GM21515 (cell line): Measurements from ENCODE around the gene RHOT1.
"Not testable (repeated sequence)": the region's sequence is repeated elsewhere in the genome, so short reads cannot be mapped to it uniquely, and the experiment has no call there.

Source experiments
- ATAC-seq: cut with Tn5 transposase; IDR thresholded peaks from one replicate; pipeline ENCODE4 v1.9.1; 2021; ENCODE audit not compliant: unreplicated experiment

RHOT1 gene

DNA sequence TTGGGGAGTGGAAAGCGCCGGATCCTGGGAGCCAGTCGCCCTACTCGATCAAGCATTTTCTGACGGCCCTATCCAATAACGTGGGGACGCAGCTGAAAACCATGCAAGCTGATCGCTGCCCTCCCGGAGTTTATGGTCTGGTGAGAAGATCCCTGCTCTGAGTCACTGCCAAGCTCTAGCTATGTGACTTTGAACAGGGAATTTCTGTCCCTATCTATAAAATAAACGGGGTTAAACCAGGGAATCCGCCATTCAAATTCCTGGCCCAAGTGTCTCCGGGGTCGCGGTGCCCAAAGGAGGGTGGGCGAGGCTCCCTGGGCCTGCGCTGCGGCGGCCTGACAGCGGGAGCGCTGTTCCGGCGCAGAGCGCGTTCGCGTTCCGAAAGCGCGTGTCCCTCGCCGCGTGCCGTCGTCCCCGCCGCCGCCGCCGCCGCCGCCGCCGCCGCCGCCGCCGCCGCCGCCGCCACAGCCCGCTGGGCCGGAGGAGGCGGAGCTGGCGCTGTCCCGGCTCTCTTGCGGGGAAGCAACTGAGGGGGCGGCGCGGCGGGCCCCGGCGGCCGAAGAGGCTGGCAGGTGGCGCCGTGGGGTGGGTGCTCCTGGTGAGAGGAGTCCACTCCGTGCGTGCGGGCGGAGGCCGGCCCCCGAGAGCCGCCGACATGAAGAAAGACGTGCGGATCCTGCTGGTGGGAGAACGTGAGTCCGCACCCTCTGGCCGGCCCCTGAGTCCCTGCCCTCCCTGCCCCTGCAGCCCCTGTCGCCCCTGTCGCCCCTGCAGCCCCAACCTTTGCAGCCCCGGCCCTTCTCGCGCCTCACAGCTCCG, at the start of gene RHOT1:
RHOT1 (plus strand) TSS at position 465 of the 819 bp plus-strand sequence; CDS start at position 656, 191 bp downstream.
- ATAC-seq = peak; percentile 71

DNA sequence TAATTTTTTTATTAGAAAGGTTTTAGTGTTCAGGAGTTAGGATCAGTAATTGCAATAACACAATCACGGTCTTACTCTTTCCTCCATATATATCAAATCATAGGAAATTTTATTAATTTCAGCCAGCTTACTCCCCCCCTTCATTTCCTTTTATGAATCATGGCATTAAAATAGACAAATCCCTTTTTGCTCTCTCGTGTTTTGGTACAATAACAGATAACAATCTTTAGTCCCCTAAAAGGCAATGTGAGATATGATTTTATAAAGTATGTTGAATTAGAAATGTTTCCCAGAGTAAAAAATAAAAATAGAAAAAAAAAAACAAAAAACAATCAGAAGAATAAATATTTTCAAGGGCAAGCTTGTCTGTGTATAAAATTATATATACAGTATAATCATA, 42.6 kb upstream of the RHOT1 start:
- no peak for ATAC-seq

DNA sequence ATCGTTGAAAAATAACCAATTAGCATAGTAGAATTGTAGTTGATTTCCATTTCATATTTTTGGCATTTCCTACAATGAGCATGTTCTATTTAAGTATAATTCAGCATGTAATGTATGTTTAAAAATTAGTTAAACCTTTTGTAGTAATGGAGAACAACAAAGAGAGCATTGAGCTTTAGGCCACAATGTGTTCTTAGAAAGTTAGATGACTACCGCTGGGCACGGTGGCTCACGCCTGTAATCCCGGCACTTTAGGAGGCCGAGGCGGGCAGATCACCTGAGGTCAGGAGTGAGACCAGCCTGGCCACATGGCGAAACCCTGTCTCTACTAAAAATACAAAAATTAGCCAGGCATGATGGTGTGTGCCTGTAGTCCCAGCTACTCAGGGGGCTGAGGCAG, 42.0 kb upstream of the RHOT1 start:
- ATAC-seq = not testable (repeated sequence)

DNA sequence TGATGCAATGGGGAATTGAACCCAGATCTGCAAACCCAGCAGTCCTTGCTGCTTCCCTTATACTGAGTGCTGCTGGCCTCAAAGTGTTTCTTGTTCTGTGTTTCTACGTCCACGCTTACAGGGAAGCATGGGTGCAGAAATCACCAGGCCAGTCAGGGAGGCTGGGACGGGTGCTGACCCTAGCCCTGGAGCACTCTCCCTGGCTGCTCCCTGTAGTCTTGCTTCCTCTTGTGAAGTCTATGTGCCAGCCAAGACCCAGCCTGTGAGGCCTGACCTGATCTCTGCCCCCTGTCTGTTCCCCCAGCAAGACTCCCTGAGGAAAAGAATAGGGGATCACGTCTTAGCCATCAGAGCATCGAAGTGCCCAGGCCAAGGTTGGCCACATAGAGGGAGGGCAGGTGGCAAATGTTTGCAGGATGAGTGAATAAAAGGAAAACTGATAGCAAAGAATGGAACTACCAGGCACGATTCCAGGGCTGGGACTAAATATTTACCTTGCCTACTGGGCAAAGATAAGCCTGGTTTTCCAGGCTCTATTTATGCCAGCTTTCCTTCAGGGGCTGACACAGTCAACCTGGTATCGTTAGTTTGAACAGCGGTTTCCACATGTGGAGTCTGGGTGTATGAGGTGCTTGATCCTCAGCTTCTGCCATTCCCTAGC, 41.2 kb upstream of the RHOT1 start:
- no peak for ATAC-seq

DNA sequence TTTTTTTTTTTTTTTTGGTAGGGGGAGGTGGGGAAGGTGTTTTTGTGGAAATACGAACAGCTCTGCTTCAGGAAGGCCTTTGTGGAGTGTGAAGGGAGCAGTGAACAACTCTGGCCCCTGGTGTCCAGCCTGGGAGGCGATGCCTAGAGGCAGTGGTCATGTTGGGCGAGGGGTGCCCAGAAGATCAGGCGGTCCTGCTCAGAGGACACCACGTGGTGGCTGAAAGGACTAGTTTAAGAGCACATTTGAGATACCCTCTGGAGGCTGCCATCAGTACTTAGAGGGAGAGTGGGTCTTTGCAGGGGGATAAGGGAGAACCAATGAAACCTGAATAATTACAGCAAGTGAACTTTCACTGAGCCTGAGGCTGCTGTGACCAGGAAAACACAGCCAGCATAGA, 40.1 kb upstream of the RHOT1 start:
- no peak for ATAC-seq

DNA sequence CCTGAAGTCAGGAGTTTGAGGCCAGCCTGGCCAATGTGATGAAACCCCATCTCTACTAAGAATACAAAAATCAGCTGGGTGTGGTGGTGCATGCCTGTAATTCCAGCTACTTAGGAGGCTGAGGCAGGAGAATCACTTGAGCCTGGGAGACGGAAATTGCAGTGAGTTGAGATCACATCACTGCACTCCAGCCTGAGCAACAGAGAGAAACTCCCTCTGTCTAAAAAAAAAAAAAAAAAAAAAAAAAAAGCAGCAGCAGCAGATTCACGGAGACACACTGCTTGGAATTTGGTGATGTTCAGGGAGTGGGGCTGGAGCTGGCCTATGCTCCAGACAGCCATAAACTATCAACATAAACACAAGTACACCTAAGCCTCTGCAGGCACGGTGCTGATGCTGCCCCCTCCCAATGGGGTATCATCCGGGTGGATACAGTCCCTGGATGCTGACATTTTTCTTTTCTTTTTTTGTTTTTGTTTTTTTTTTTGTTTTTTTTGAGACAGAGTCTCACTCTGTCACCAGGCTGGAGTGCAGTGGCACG, 39.6 kb upstream of the RHOT1 start:
- ATAC-seq = no peak

DNA sequence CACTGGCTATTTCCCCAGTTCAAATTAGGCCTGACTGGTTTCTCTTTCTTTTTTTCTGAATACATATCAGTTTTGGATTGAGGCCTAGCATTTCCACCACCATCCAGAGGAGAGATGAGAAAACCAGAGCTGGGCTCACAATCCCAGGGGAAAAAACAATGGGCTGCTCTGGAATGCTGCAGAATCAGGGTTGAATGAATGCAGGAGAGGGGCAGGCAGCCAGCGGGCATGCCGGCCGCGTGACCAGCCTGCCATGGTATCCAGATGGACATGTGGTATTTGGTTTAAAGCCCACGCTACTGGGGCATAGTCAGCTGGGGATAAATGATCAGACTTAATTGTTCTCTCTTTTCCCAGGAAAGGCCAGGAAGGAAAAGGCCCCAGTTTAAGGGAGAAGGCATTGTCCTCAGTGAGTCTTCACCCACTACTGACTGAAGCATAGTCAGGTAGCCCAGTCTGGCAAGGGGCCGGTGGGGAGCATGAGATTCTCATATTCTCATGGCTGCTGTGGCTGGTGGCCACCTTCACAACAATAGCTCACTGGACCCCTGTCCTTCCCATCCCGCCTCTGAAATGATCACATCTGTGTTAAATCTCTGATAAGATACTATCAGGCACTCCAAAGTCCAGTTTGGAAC, 38.7 kb upstream of the RHOT1 start:
- no peak for ATAC-seq

DNA sequence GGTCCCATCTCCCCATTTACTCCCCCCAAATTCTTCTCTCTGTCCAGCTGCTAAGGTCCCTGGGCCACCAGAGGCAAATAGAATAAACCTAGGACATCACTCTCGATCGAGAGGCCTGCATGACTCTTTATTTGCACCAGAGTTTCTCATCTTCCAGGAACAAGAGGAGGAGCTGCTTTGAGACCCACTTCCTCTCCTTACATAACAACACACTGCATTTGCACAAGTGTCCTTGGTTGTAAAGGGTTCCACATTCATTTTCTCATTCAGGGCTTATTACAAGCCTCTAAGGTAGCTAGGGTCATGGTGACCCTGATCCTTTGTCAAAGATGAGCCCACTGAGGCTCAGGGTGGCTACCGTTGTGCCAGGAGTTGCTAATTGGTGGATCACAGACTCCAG, 38.1 kb upstream of the RHOT1 start:
- no peak for ATAC-seq

DNA sequence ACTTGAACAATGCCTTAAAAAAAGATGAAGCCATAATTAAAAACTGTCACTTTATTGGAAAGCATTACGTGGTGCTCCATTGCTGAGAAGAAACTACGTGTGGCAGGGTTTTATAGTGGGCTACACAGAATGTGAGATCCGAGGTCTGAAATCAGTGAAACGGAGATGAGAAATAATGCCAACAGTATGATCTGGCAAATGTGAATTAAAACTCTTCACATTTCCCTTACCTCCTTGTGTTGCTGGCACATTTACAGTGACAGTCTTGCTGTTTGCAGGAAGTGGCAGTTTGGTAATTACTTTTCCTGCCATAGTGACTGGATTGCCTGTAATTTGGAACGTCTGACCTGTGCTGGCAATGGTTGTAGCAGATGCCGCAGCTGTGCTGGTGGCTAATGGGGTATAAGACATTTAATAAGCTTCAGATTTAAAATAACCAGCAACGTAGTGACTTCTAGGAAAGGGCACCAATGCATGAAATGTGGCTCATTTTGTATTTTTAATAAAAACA, 35.8 kb upstream of the RHOT1 start:
- not testable (repeated sequence) for ATAC-seq

DNA sequence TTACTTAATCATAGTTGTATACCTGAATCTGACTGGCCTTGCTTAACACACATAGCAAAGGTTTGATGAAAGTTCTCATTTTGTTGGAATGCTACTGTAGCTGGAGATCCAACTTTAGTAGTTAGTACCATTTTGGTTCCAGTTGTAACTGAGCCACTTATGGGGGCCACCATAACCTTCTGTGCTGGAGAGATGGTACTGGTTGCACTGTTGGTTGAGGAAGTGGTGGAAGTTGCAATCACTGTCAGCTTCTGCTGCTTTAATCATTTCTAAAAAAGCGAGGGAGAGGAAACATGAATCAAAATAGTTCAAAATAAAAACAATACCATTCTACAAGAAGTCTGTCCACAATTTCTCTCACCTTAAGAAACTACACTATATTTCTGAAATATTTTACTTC, 35.1 kb upstream of the RHOT1 start:
- ATAC-seq = not testable (repeated sequence)

DNA sequence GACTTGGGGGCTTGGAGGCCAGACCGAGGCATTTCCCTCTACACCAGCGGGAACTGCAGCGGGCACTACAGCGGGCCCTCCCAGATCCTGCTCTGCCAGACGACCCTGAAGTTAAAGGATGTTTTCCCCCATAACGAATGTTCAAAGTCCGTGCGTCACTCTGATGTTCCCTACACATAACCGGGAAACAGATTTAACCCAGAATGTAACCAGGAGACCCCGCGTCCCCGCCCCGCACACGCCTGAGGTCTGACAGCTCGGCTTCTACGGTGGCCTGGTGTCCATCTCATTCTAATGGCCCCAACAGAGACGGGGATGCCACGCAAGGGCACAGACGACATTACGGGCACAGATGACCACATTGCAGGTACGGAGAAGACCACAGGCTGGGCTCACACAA, 31.7 kb upstream of the RHOT1 start:
- no peak for ATAC-seq

DNA sequence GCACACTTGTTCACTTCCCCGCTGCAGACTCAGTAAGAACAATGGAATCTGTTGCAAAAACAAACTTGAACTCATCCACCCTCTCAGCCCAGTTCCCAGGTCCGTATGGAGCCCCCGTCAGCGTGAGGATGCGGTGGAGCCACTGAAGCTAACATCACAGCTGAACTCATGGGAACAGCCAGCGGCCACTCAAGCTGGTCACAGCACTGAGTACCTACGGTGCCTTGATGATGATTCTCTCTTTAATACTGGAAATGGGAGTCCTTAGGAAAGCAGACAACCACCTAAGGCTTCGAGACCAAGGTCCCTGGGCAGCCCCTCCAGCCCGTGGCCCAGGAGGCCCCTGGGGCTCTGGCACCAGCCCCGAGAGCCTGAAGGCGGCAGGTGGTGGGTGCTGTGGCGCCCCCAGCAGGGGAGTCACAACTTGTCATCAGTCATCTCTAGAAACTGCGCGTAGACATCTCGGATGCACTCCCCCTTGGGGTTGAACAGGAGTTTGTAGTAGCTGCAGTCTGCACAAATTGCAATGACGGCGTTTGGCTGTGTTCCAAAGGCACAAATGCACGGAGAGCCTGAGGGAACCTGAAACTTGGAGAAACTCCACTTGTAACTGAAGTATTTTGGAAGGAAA, 31.0 kb upstream of the RHOT1 start:
- no peak for ATAC-seq

DNA sequence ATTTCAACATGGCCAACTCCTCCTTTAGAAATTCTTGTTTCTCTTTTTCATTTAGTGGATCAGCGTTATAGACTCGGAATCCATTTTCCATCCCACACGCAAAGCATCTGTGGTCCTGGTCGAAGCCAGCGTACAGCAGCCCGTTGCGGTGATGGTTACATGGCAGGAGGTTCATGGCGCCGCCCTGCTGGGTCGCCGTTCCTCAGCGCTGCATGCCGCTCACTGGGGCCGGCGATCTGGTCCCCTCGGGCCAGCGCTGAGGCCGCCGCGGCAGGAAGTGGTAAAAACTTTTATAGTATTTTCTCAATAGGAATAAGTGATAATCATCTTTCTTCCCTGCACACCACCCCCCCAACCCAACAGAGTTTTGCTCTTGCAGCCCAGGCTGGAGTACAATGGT, 29.9 kb upstream of the RHOT1 start:
- ATAC-seq = no peak

DNA sequence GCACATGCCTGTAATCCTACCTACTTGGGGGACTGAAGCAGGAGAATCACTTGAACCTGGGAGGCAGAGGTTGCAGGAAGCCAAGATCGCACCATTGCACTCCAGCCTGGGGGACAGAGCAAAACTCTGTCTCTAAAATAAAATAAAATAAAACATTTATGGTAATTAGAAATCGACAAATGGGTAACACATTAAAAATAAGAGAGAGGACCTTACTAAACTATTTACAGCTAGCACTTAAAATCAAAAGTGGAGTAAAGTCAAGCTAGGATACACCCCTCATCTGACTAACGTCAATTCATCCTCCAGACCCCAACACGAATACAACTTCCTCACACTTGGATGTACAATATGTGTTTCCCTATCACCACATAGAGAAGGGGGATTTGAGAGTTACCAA, 27.8 kb upstream of the RHOT1 start:
- no peak for ATAC-seq

DNA sequence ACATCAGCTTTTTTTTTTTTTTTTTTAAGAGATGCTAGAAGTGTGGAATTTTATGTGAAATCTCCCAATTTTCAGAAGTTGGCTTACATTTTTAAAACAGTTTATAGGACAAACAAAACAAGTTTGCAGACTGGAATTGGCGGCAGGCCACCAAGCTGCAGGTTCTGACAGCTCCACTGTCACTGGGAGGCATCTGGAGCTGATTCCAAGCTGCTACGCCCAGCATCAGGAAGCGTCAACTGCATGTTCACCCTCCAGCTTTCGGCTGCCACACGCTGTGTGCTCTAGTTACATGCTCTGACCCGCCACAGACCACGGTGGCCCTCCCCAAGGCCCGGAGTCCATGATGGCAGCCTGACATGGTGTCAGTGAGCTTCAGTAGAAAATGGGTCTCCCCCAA, 26.8 kb upstream of the RHOT1 start:
- not testable (repeated sequence) for ATAC-seq

DNA sequence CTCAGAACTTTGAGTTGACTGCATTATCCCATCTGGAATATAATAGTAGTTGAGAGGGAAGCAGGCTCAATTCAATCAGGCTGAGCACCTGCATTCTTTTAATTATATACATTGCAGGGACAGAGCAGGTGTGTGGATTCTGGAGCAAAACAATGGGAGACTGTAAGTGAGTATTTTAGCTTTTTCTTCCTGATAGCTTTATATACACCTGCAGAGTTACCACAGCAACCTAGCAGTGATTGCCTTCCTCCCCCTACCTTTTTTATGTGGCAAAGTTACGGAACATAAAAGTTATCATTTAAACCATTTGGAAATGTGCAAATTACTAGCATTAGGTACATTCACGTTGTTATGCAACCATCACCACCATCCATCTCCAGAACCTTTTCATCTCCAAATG, 25.4 kb upstream of the RHOT1 start:
- no peak for ATAC-seq

DNA sequence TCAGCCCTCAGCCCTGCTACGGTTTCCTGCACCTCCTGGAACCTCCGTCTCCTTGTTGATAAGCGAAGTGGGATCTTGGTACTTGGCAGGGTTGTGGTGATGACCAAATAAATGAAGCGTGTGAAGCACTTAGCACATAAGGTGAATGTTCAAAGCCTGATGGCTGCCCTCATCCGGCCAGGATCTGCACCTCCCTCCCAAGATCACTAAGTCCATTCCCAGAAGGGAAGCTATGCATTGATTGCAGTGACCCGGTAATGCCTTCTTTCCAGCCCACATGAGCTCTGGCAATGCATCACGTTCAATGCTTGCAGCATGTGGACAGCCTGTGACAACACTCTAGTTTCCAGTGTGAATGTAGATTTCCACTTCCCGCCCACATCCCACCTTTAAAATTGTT, 24.9 kb upstream of the RHOT1 start:
- no peak for ATAC-seq

DNA sequence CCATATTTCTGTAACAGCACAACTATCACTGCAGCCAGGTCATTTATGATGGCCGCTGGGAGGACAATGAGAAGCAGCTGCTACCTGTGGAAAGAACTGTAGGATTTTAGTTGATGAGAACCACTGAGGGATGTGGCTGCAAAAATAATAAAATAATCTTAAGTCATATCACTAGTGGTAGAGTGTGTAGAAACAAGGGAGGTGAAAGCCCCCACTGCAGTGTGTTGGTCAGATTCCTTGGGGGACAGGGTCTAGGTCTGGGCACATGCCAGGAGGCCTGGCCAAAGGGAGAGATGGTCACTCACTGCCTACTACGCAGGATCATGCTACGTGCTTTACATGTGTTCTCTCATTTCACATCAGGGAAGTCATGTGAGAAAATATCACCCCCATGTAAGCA, 24.2 kb upstream of the RHOT1 start:
- not testable (repeated sequence) for ATAC-seq

DNA sequence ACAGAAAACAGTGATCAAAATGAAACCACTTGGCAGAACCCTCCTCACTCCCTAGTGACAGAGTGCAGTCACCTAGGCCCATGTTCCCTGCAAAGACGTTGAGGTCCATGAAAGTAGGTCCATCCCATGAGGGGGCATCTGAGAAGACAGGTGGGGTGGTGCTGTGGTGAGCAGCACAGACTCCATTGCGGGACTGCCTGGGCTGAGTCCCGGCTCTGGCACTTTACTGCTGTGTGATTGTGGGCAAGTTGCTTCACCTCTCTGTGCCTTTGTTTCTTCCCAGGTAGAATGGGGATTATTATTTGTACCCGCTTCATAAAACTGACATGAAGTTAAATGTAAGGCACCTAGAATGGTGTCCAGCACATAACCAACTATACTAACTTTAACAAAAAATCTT, 23.5 kb upstream of the RHOT1 start:
- no peak for ATAC-seq

DNA sequence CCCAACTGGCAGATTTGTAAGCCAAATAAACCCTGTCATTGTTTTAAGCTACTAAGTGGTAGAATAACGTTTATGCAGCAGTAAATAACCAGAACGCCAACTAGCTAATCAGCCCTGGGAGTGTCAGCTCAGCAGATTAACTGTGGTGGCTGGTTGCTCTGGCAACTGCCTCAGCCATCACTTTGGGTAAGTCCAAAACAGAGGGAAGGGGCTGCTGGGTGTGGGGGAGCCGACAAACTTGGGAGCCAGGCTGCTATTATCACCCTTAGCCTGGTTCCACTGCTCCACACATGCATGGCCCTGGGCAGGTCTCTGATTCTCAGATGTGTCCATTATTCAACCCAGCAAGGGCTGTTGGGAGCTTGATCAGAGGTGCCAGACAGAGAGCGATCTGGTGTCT, 22.2 kb upstream of the RHOT1 start:
- ATAC-seq = no peak

DNA sequence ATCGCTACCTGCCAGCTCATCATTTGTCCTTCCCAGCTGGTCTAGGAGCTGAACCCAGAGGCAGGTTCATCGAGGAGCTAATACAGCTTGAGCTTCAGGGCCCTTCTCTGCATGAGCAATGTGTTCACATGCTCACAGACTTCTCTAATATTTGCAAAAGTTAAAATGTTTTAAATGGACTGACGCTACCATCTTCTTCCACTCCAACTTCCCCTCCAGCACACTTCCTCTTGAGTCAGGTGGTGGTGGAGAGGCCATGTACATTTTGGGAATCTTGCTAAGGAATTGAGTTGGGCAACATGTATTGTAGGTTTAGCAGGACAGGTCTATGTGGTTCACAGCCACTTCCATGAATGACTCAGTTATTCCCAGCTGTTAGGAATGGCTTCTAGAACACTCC, 21.6 kb upstream of the RHOT1 start:
- ATAC-seq = no peak
